Left ventricle myocardium inferior (tissue), 1 donor: ENCODE data around the gene WBP2NL. TPM values are rescaled to one million over a fixed set of nuclear protein-coding genes. Genes with fewer than 3 reads are reported as not detected.

ENCODE experiments used
- DNase-seq: peaks from one replicate; pipeline ENCODE4 v3.0.0-alpha.2; 2020
- H3K27ac ChIP-seq: fragments of 200-600 bp; replicated peaks from 2 replicates; pipeline ENCODE4 v1.8.0; 2021
- H3K27me3 ChIP-seq: fragments of 200-600 bp; 2 replicates; pipeline ENCODE4 v1.8.0; 2021; ENCODE audit warnings: low read depth
- H3K36me3 ChIP-seq: fragments of 200-600 bp; 2 replicates; pipeline ENCODE4 v1.8.0; 2021
- H3K4me1 ChIP-seq: fragments of 200-600 bp; 2 replicates; pipeline ENCODE4 v1.8.0; 2021
- H3K4me3 ChIP-seq: fragments of 200-600 bp; 2 replicates; pipeline ENCODE4 v1.8.0; 2021; ENCODE audit warnings: mild to moderate bottlenecking, moderate library complexity
- H3K9me3 ChIP-seq: fragments of 200-600 bp; replicated peaks from 2 replicates; pipeline ENCODE4 v1.8.0; 2021
- intact Hi-C: fragments of 100-400 bp; cut with micrococcal nuclease; formaldehyde crosslinking; loops from one replicate; pipeline ENCODE4 v1.11.0; 2022
- total RNA-seq: library from RNA; stranded (reverse); fragmentation: NEBNext Ultra II Directional; extraction: Animal tissue kit (Norgen Biotek cat#: 25700); gene quantifications from one replicate; pipeline ENCODE4 v1.2.1, GENCODE V29; 2021
- TF ChIP-seq, protein P1 (sequence below): fragments of 200-600 bp; IDR thresholded peaks from 2 replicates; pipeline ENCODE4 v1.8.0; 2021; ENCODE audit warnings: antibody characterized with exemption, mild to moderate bottlenecking, borderline replicate concordance
- donor health status: DM: no; HTN: yes; CAD: no; lungs with severe emphysema.

The WBP2NL gene
- total RNA-seq, 1 donor from 2014 or later, result 0.22 TPM

DNA sequence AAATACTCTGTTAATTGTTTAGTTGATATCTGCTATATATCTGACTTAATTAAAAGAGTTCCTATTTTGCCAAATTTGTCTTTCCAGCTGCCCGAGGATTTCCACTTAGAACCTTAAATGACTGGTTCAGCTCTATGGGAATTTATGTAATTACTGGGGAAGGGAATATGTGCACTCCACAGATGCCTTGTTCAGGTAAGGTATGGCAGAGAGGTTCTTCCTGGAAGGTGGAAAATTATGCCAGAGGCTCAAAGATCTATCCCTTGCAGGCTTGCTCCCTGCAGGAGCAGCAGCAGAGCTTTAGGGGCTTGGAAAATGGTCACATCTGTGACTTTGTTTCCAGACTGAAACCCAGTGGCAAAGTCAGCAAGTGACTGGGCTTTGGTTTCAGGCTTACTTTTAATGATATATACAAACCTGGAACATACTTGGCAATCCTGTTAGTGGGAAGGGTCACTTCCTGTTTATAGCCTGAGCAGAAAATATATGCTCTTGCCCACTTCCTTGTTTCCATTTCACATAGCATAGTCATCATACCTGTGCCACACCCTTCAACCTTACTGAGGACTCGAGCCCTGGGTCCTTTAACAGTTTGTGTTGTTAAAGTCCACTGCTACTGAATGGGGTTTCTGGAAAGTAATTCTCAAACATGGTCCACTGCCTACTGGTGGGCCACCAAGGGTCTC lies 23.7 kb downstream of the WBP2NL start:
- Histone ChIP-seq H3K27me3 (peaks cover 7% of the 10 kb centered on the region), H3K4me1 (peaks cover 5% of the 10 kb centered on the region), H3K36me3 (no peaks in the 10 kb centered on the region), H3K9me3 (no peaks in the 10 kb centered on the region), H3K4me3 (no peak overlapping the region), H3K27ac (no peak overlapping the region)
- intact Hi-C loops, result no loop called here
- TF ChIP-seq, protein P1, sequence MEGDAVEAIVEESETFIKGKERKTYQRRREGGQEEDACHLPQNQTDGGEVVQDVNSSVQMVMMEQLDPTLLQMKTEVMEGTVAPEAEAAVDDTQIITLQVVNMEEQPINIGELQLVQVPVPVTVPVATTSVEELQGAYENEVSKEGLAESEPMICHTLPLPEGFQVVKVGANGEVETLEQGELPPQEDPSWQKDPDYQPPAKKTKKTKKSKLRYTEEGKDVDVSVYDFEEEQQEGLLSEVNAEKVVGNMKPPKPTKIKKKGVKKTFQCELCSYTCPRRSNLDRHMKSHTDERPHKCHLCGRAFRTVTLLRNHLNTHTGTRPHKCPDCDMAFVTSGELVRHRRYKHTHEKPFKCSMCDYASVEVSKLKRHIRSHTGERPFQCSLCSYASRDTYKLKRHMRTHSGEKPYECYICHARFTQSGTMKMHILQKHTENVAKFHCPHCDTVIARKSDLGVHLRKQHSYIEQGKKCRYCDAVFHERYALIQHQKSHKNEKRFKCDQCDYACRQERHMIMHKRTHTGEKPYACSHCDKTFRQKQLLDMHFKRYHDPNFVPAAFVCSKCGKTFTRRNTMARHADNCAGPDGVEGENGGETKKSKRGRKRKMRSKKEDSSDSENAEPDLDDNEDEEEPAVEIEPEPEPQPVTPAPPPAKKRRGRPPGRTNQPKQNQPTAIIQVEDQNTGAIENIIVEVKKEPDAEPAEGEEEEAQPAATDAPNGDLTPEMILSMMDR, result no peak
- DNase-seq, result no peak

DNA sequence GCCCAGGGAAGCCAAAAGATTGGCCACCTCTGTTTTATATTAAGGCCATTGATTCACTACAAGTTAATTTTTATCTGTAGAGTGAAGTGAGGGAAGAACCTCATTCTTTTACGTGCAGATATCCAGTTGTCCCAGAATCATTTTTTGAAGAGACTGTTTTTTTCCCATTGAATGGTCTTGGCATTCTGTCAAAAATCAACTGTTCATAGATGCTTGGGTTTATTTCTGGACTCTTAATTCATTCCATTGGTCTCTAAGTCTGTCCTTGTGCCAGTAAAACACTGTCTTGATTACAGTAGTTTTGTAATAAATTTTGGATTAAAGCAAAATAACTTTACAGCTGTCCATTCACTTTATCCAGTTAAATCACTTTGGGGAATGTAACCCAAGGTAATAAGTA lies 26.8 kb downstream of the WBP2NL start:
- intact Hi-C loops, result no loop called here
- Histone ChIP-seq H3K9me3 (no peaks in the 10 kb centered on the region), H3K27ac (no peak overlapping the region)

DNA sequence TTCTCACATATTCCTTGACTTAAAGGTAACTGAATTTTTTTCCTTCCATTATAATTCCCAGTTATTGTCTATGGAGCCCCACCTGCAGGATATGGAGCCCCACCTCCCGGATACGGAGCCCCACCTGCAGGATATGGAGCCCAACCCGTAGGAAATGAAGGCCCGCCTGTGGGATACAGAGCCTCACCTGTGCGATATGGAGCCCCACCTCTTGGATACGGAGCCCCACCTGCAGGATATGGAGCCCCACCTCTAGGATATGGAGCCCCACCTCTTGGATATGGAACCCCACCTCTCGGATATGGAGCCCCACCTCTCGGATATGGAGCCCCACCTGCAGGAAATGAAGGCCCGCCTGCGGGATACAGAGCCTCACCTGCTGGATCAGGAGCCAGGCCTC lies 28.1 kb downstream of the WBP2NL start:
- Histone ChIP-seq H3K27ac (no peak overlapping the region), H3K36me3 (no peaks in the 10 kb centered on the region), H3K9me3 (no peaks in the 10 kb centered on the region), H3K27me3 (no peaks in the 10 kb centered on the region), H3K4me3 (no peak overlapping the region), H3K4me1 (peaks cover 5% of the 10 kb centered on the region)
- intact Hi-C loops, result no loop called here
- TF ChIP-seq, protein P1, result no peak
- no peak for DNase-seq

More for the DNA sequence above, 26.8 kb downstream of the WBP2NL start:
- no peak overlapping the region for H3K4me3 ChIP-seq
- peaks cover 5% of the 10 kb centered on the region for H3K4me1 ChIP-seq
- no peaks in the 10 kb centered on the region for H3K27me3 ChIP-seq
- no peaks in the 10 kb centered on the region for H3K36me3 ChIP-seq
- DNase-seq, result no peak
- TF ChIP-seq, protein P1, result no peak

DNA sequence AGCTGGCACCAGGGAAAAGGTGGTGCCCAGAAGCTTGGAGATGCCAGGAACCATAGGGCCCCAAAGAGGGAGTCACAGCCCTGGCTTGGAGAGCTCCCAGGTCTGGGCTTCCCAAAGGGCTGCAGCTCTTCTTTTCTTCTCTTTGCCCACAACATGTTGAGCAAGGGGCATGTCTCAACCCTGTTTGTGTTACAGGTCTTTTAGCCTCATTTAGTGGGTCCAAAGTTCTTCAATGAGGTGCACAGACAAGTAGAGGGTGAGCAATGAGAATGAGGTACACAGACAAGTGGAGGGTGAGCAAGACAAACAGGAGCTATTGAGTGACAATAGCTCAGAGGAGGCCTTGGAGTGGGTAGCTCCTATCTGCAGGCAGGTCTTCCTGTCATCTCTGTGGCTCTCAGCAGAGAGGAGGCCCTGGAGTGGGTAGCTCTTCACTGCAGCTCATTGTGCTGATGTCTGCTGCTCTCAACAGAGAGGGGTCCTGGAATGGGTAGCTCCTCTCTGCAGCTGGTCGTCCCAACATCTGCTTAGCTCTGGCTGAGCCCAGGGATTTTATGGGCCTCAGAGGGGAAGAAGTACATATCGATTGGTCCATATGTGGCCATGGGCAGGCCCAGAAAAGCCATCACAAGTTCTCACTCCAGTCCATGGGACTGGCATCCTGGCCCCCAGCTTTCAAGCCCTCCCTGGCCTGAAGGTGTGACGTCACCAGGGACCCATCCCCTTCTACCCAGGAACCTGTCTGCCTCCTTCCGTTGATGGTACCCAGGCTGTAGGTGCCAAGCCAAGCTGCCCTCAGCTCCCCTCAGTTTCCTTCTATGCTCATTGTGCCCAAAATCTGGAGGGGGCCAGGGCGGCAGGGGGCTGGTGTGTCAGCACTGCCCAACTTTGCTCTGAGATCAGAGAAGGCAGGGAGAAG lies 34.9 kb downstream of the WBP2NL start:
- Histone ChIP-seq H3K4me3 (no peak overlapping the region), H3K27me3 (no peaks in the 10 kb centered on the region), H3K4me1 (no peaks in the 10 kb centered on the region), H3K9me3 (peaks cover 8% of the 10 kb centered on the region), H3K27ac (no peak overlapping the region), H3K36me3 (no peaks in the 10 kb centered on the region)
- intact Hi-C loops, result no loop called here
- DNase-seq, result no peak
- TF ChIP-seq, protein P1, result no peak

DNA sequence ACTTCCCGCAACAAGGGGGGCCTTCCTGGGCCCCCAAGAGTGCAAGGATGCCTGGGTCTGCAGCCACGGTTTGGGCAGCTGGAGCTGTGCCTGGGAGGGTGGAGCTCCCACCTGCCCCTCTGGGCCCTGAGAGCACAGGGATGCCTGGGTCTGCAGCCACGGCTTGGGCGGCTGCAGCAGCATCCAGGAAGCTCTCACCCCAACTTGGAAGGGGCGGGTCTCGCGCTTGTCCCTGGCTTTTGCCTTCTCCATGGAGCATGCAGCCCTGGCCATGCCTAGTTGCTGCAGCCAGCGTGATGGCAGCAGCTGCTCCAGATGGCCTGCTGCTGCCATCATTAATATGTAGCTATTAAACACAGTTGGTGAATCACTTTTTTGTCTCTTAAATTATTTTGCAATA lies 36.7 kb downstream of the WBP2NL start:
- peaks cover 8% of the 10 kb centered on the region for H3K9me3 ChIP-seq
- H3K4me1 ChIP-seq, result no peaks in the 10 kb centered on the region
- intact Hi-C loops, result no loop called here
- no peak for DNase-seq
- no peak overlapping the region for H3K4me3 ChIP-seq
- H3K27me3 ChIP-seq, result no peaks in the 10 kb centered on the region
- no peaks in the 10 kb centered on the region for H3K36me3 ChIP-seq
- TF ChIP-seq, protein P1, result no peak
- no peak overlapping the region for H3K27ac ChIP-seq
